IMR-90 (cell line): ENCODE data around the gene RFC2. TPM values are rescaled to one million over a fixed set of nuclear protein-coding genes. Genes with fewer than 3 reads are reported as not detected.

Source experiments
- ATAC-seq: fragments of 200-7000 bp; cut with Tn5 transposase; 2 replicates; pipeline ENCODE4 v1.9.1; 2020; ENCODE audit warnings: low read depth, mild to moderate bottlenecking, moderate library complexity
- BruUV-seq: library from RNA; stranded (reverse); fragments of 400-500 nt; replicated peaks from 2 replicates; lab custom pipeline; 2021; lab: Mats Ljungman, UMichigan
- CTCF ChIA-PET: fragments of 300-600 bp; formaldehyde crosslinking; extraction: SDS; loops from one replicate; lab custom pipeline; 2021; ENCODE audit warnings: antibody characterized with exemption; lab: Yijun Ruan, JAX
- POLR2A ChIA-PET: fragments of 300-600 bp; sonication (Branson Sonifier 250); formaldehyde crosslinking; loops from one replicate; lab custom pipeline; 2022; ENCODE audit warnings: antibody characterized with exemption; ENCODE audit not compliant: unreplicated experiment; lab: Charles Lee
- DNase-seq: peaks from one replicate; pipeline ENCODE4 v3.0.0; 2013
- H2AFZ ChIP-seq: replicated peaks from 2 replicates; pipeline ENCODE3; 2013; ENCODE audit warnings: low read length, mild to moderate bottlenecking; ENCODE audit not compliant: poor library complexity
- H2AK5ac ChIP-seq: 2 replicates; pipeline ENCODE4 v1.6.1; 2013; ENCODE audit warnings: low read depth, low read length, inconsistent platforms
- H2AK9ac ChIP-seq: replicated peaks from 2 replicates; pipeline ENCODE3; 2013; ENCODE audit warnings: mild to moderate bottlenecking, low read depth, low read length, moderate library complexity; ENCODE audit not compliant: poor library complexity
- H2BK120ac ChIP-seq: 2 replicates; pipeline ENCODE4 v1.6.1; 2013; ENCODE audit warnings: low read depth, low read length, inconsistent platforms
- H2BK15ac ChIP-seq: 3 replicates; pipeline ENCODE4 v1.6.1; 2013; ENCODE audit warnings: low read depth, low read length, inconsistent platforms
- H2BK20ac ChIP-seq: 2 replicates; pipeline ENCODE4 v1.6.1; 2013; ENCODE audit warnings: low read depth, mild to moderate bottlenecking, inconsistent platforms, low read length, moderate library complexity
- H2BK5ac ChIP-seq: 2 replicates; pipeline ENCODE4 v1.6.1; 2013; ENCODE audit warnings: mild to moderate bottlenecking, low read depth, low read length, inconsistent platforms; ENCODE audit not compliant: poor library complexity, severe bottlenecking
- H3K14ac ChIP-seq: replicated peaks from 2 replicates; pipeline ENCODE4 v1.6.1; 2013; ENCODE audit warnings: low read depth, low read length, inconsistent platforms
- H3K18ac ChIP-seq: 2 replicates; pipeline ENCODE4 v1.6.1; 2013; ENCODE audit warnings: low read depth, low read length, control low read depth
- H3K23ac ChIP-seq: 2 replicates; pipeline ENCODE4 v1.6.1; 2013; ENCODE audit warnings: low read depth, low read length, inconsistent platforms
- H3K27ac ChIP-seq: 2 replicates; pipeline ENCODE4 v1.5.1; 2013; ENCODE audit warnings: mild to moderate bottlenecking, control low read depth, low read length; ENCODE audit not compliant: insufficient read depth
- H3K27me3 ChIP-seq: 2 replicates; pipeline ENCODE4 v1.6.1; 2013; ENCODE audit warnings: low read length; ENCODE audit not compliant: control insufficient read depth, insufficient read depth
- H3K36me3 ChIP-seq: 2 replicates; pipeline ENCODE4 v1.6.1; 2013; ENCODE audit warnings: low read length, mixed read lengths; ENCODE audit not compliant: control insufficient read depth, insufficient read depth
- H3K4ac ChIP-seq: 2 replicates; pipeline ENCODE4 v1.6.1; 2013; ENCODE audit warnings: low read depth, low read length, inconsistent platforms
- H3K4me1 ChIP-seq: 2 replicates; pipeline ENCODE4 v1.6.1; 2013; ENCODE audit warnings: low read length, mixed read lengths; ENCODE audit not compliant: control insufficient read depth, insufficient read depth
- H3K4me2 ChIP-seq: 2 replicates; pipeline ENCODE4 v1.6.1; 2013; ENCODE audit warnings: low read depth, mild to moderate bottlenecking, control low read depth, low read length, moderate library complexity
- H3K4me3 ChIP-seq: 2 replicates; pipeline ENCODE4 v1.5.1; 2013; ENCODE audit warnings: low read depth, mild to moderate bottlenecking, control low read depth, low read length, moderate library complexity; ENCODE audit not compliant: insufficient read depth
- H3K56ac ChIP-seq: 2 replicates; pipeline ENCODE4 v1.6.1; 2013; ENCODE audit warnings: low read length, inconsistent platforms; ENCODE audit not compliant: insufficient read depth; ENCODE audit errors: extremely low read depth
- H3K79me1 ChIP-seq, 2 experiments: 2 replicates each; pipeline ENCODE4 v1.6.1; 2013; ENCODE audit warnings: low read length in 2 of 2, inconsistent platforms in 1 of 2, low read depth in 1 of 2
- H3K9ac ChIP-seq: 2 replicates; pipeline ENCODE4 v1.6.1; 2013; ENCODE audit warnings: low read depth, low read length, control low read depth
- H3K9me1 ChIP-seq: 2 replicates; pipeline ENCODE4 v1.6.1; 2013; ENCODE audit warnings: low read length, inconsistent platforms; ENCODE audit not compliant: insufficient read depth
- H3K9me3 ChIP-seq: 2 replicates; pipeline ENCODE4 v1.6.1; 2013; ENCODE audit warnings: low read length; ENCODE audit not compliant: control insufficient read depth, insufficient read depth
- H4K20me1 ChIP-seq: 2 replicates; pipeline ENCODE4 v1.6.1; 2013; ENCODE audit warnings: low read length, inconsistent platforms; ENCODE audit not compliant: insufficient read depth
- H4K5ac ChIP-seq: 2 replicates; pipeline ENCODE4 v1.6.1; 2013; ENCODE audit warnings: mild to moderate bottlenecking, low read depth, low read length, control low read depth
- H4K8ac ChIP-seq, 2 experiments: 2 replicates each; pipeline ENCODE4 v1.6.1; 2013; ENCODE audit warnings: low read depth in 2 of 2, low read length in 2 of 2, control low read depth in 1 of 2, inconsistent platforms in 1 of 2
- H4K91ac ChIP-seq: 2 replicates; pipeline ENCODE4 v1.6.1; 2013; ENCODE audit warnings: low read depth, low read length, inconsistent platforms; ENCODE audit not compliant: insufficient read depth
- BHLHE40 ChIP-seq: fragments of 150-350 bp; IDR thresholded peaks from 2 replicates; pipeline ENCODE4 v1.6.1; 2016; ENCODE audit warnings: mild to moderate bottlenecking, low read depth, low read length
- MAZ ChIP-seq: IDR thresholded peaks from 2 replicates; pipeline ENCODE4 v1.6.1; 2012; ENCODE audit warnings: low read depth, mild to moderate bottlenecking, low read length, improper control_type of control experiment, moderate library complexity, borderline replicate concordance
- RAD21 ChIP-seq: IDR thresholded peaks from 2 replicates; pipeline ENCODE4 v1.6.1; 2012; ENCODE audit warnings: low read length, improper control_type of control experiment
- RCOR1 ChIP-seq: IDR thresholded peaks from 2 replicates; pipeline ENCODE4 v1.6.1; 2012; ENCODE audit warnings: mild to moderate bottlenecking, low read length, improper control_type of control experiment; ENCODE audit not compliant: insufficient replicate concordance
- SMC3 ChIP-seq: fragments of 150-350 bp; IDR thresholded peaks from 2 replicates; pipeline ENCODE4 v1.6.1; 2016; ENCODE audit warnings: low read depth, mild to moderate bottlenecking, antibody characterized with exemption, low read length, moderate library complexity
- WGBS, 2 experiments: methylation state at CpG; one replicate each; pipeline versions ENCODE4 v1.1.5 to v1.1.7; 2013; ENCODE audit warnings: missing lambda C conversion rate in 2 of 2; ENCODE audit not compliant: insufficient read length in 1 of 2; ENCODE audit errors: extremely low coverage in 2 of 2; 5-methylcytosine and 5-hydroxymethylcytosine counted together
- dilution Hi-C: fragments of 300-500 bp; cut with HindIII; formaldehyde crosslinking; loops from one replicate; pipeline ENCODE4 v1.14.3; 2018; ENCODE audit warnings: low sequenced_read_pairs; ENCODE audit not compliant: unreplicated experiment
- in situ Hi-C: fragments of 300-500 bp; cut with MboI; formaldehyde crosslinking; loops from 3 replicates; pipeline ENCODE4 v1.14.3; 2019; ENCODE audit warnings: low sequenced_read_pairs, inconsistent platforms, mixed read lengths
- intact Hi-C: fragments of 100-400 bp; cut with micrococcal nuclease; formaldehyde crosslinking; loops from 2 replicates; pipeline ENCODE4 v1.10.0; 2022
- polyA plus RNA-seq, 3 experiments: library from polyadenylated mRNA; depleted of rRNA; stranded (reverse); fragments of >200 nt; gene quantifications; 2 replicates each; pipeline ENCODE4 v1.2.3, GENCODE V29; 2012; ENCODE audit warnings: low replicate concordance in 1 of 3
- total RNA-seq: library from RNA; depleted of rRNA; stranded (reverse); fragments of >200 nt; gene quantifications from 2 replicates; pipeline ENCODE4 v1.2.3, GENCODE V29; 2012
- TF ChIP-seq, protein P1 (sequence below): conservative IDR thresholded peaks from 2 replicates; pipeline ENCODE4 v1.5.1; 2012; ENCODE audit warnings: mild to moderate bottlenecking, low read depth, low read length, improper control_type of control experiment

RFC2 gene
- total and polyA plus RNA-seq, 2 of the 4 experiments (the other 2 are of a cell fraction), result 25.2 to 37.8 TPM

DNA sequence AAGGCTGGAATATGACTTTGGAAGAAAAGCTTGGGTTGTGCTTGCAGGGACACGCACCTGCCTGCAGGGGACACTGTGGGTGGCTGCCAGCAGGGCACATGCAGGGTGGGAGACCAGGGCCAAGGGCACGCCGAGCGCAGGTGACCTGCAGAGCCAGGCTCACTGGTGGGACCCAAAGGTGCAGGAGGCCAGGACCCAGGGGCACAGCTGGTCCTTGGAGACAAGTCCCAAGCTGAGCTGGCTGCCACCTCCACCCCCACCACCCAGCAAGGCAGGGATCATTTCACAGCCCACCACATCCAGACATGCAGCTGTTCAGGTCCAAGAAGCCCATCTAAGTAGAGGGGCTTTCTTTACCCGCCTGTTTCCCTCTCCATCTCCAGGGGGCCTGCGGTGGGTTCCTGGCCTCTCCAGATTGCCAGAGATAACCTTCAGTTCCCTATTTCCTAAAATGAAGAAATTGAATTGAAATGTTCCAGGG lies 21.2 kb upstream of the RFC2 start:
- Histone ChIP-seq H2AK9ac (peak overlapping the region; percentile 70), H3K4me2 (no peak overlapping the region), H3K36me3 (no peaks in the 10 kb centered on the region), H3K4ac (peak overlapping the region; percentile 85), H2AK5ac (peak overlapping the region; percentile 91), H2BK20ac (peak overlapping the region; percentile 48), H2BK5ac (no peak overlapping the region), H4K91ac (peak overlapping the region; percentile 62), H4K8ac (peak overlapping the region in 1 of 2 experiments; percentile 38; a peak in 1 of 4 replicates), H2BK120ac (peak overlapping the region; percentile 78), H3K14ac (no peak overlapping the region), H3K9ac (no peak overlapping the region), H3K9me1 (peaks cover 6% of the 10 kb centered on the region), H3K18ac (no peak overlapping the region), H3K9me3 (no peaks in the 10 kb centered on the region), H3K27ac (no peak overlapping the region), H2AFZ (peak overlapping the region; percentile 67), H3K4me1 (peaks cover 12% of the 10 kb centered on the region), H3K79me1 (peaks cover 0 to 4% of the 10 kb centered on the region in 2 experiments; a peak in 1 of 4 replicates), H3K23ac (no peak overlapping the region), H4K5ac (no peak overlapping the region), H3K27me3 (no peaks in the 10 kb centered on the region), H4K20me1 (peaks cover 3% of the 10 kb centered on the region; the same call in 1 of the 2 replicates), H3K56ac (no peak overlapping the region), H2BK15ac (peak overlapping the region; percentile 78; the same call in 2 of the 3 replicates), H3K4me3 (no peak overlapping the region)
- ChIA-PET POLR2A (interaction anchor here (0.6 kb wide), 1 partner anchor 100 kb away, joined by 7 read pairs; no protein-coding TSS in a partner anchor), CTCF (interaction anchor here (1.2 kb wide), 1 partner anchor 46 kb away, joined by 3 read pairs; no protein-coding TSS in a partner anchor)
- TF ChIP-seq RCOR1 (no peak), MAZ (no peak), BHLHE40 (0 out of 2 replicates have a peak, but pooled peaks have one; percentile 11), SMC3 (0 out of 2 replicates have a peak, but pooled peaks have one; percentile 8), RAD21 (peak; percentile 26)
- TF ChIP-seq, protein P1, sequence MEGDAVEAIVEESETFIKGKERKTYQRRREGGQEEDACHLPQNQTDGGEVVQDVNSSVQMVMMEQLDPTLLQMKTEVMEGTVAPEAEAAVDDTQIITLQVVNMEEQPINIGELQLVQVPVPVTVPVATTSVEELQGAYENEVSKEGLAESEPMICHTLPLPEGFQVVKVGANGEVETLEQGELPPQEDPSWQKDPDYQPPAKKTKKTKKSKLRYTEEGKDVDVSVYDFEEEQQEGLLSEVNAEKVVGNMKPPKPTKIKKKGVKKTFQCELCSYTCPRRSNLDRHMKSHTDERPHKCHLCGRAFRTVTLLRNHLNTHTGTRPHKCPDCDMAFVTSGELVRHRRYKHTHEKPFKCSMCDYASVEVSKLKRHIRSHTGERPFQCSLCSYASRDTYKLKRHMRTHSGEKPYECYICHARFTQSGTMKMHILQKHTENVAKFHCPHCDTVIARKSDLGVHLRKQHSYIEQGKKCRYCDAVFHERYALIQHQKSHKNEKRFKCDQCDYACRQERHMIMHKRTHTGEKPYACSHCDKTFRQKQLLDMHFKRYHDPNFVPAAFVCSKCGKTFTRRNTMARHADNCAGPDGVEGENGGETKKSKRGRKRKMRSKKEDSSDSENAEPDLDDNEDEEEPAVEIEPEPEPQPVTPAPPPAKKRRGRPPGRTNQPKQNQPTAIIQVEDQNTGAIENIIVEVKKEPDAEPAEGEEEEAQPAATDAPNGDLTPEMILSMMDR, result peak; percentile 42
- dilution Hi-C loops (no loop called here), in situ Hi-C loops (no loop called here), intact Hi-C loops (no loop called here)
- 63% methylated on average over 1 of the region's 6 CpGs; no CpG with 5 or more reads in 1 of the 2 experiments for WGBS, 2 experiments
- DNase-seq, result no peak
- BruUV-seq, result no TSS peak
- ATAC-seq, result no peak
